Inflammatory macrophage (primary cell): ENCODE data around the gene PTGS2.
A peak's percentile ranks its signal among the peaks of the same experiment; 100 is the strongest.
"Not testable (repeated sequence)": the region's sequence is repeated elsewhere in the genome, so short reads cannot be mapped to it uniquely, and the experiment has no call there.

ENCODE experiments used
- DNase-seq, 2 donors: peaks; one replicate each; pipeline ENCODE4 v3.0.0-alpha.2; 2020 to 2022

The PTGS2 gene

DNA sequence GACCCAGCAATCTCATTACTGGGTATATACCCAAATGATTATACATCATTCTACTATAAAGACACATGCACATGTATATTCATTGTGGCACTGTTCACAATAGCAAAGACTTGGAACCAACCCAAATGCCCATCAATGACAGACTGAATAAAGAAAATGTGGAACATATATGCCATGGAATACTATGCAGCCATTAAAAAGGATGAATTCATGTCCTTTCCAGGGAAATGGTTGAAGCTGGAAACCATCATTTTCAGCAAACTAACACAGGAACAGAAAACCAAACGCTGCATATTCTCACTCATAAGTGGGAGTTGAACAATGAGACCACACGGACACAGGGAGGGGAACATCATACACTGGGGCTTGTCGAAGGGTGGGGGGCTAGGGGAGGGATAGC is 10.4 kb downstream of the PTGS2 start:
- not testable (repeated sequence) for DNase-seq

DNA sequence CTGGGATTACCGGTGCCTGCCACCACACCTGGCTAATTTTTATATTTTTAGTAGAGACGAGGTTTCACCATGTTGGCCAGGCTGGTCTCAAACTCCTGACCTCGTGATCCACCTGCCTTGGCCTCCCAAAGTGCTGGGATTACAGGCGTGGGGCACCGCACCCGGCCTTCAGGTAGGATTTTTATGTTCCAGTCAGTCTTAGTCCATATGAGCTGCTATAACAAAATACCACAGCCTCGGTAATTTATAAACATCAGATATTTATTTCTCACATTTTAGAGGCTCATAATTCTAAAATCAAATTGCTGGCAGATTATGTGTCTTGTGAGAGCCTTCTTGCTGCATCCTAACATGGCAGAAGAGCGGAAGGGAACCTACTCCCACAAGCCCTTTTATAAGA is 16.0 kb downstream of the PTGS2 start:
- not testable (repeated sequence) for DNase-seq

DNA sequence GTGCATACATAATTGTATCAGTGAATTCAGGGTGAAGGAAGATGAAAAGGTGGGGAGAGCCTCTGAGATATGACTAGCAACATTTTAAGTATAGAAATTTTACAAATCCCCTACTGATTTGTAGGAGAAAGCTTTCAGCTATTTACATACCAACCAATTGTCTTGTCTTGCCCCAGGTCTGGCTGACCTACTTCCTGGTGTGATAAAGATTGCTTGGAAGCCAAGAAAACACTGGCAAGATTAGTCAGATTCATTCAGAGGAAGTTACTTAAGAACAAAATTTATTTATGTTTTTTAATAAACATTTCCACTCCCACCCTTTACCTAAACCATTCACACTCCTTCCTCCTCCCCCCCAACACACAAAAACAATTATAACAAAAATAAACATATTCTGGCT is 17.5 kb downstream of the PTGS2 start:
- DNase-seq, result peak; percentile 32 to 38

DNA sequence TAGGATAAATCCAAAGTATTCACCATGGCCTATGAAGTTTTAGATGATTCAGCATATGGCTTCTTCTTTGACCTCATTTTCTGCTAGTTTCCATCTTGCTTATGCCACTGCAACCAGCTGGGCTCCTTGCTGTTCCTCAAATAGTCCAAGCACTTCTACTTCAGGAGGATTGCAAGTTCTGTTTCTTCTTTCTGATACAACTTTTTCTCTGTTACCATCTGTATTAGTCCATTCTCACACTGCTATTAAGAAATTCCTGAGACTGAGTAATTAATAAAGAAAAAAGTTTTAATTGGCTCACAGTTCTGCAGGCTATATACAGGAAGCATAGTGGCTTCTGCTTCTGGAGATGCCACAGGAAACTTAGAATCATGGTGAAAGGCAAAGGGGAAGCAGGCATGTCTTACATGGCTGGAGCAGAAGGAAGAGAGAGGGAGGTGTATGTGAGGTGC is 20.3 kb downstream of the PTGS2 start:
- peak; percentile 61 to 86 for DNase-seq

DNA sequence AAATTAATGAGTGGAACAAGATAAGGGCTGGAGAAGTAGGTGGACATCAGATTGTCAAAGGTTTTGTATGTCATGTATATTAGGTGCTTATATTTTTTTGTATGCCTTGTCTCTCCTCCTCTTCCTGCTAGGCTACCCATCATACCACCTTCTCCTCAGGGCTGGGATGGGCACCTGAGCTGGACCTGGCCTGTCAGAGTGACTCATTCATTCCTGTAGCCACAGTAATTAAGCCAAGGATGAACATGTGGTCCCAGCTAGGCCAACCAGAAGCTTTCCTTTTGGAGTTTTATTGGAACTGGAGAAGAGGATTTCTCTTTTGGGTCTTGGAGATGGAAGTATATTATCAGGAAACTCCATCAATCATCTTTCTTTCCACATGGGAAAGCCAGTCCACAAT is 21.2 kb downstream of the PTGS2 start:
- no peak for DNase-seq

DNA sequence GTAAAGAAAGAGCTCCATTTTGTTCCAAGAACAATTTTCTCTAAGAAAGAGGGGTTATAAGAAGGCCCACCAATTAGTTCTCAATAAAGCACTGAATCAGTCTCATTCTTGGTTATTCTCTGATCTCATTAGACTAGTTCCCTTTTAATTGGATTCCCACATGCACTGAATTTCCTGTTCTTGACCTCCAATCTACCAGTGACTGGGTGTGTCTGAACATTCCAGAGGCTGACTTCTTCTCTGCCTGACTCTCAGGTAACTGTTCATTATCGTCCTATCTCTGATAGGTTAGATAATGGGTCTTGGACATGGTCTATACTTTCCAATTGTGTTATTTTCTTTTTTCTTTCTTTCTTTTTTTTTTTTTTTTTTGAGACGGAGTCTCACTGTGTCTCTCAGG is 22.7 kb downstream of the PTGS2 start:
- DNase-seq, result peak in 1 of 2 donors; percentile 18

DNA sequence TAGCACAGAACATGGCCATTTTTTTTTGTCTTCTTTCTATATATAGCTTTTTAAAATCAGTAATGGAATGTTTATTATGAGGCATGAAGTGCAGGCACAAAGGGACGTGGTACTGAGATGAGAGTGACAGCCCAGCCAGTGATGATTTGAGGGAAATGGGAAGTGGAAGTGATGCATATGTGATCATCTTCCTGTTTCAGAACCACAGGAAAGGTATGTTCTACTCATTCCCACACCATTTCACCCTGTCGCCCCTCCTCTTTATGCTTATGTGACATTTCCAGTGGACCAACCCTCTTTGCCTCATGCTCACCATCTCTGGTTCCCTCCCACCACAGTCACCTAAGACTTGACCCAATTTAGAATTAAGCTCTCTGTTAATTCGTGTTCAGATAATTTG is 24.3 kb downstream of the PTGS2 start:
- DNase-seq, result peak; percentile 46 to 54

DNA sequence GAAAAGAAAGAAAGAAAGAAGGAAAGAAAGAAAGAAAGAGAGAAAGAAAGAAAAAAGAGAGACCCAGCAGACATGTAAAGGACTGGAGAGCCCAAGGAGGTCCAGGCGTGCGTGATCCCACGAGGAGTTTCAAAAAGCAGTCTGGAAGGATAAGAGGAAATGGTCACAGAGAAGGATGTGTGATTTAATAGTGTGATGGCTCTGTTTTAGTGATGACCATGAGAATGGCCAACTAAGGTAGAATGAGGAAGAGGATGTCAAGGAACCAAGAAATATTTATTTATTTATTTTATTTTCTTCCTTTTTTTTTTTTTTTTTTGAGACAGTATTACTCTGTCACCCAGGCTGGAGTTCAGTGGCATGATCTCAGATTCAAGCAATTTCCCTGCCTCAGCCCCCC is 25.5 kb downstream of the PTGS2 start:
- peak; percentile 16 to 59 for DNase-seq

DNA sequence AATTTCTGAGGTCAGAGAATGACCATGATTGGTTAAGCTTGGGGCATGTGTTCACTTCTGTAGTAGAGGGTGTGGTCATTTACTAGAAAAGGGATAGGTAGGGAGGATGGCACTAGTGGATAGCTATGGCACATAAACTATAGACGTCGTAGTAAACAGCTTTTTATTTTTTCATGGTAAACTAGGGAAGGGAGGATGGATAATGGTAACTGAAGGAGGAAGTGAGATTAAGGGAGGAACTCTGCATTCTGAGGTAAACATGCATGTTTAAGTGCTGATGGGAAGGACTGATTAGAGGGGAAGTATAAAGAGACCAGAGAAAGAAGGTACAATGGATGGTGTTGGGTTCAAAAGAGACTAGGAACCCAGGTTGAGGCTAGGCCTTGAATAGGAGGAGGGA is 26.9 kb downstream of the PTGS2 start:
- peak in 1 of 2 donors; percentile 24 for DNase-seq

DNA sequence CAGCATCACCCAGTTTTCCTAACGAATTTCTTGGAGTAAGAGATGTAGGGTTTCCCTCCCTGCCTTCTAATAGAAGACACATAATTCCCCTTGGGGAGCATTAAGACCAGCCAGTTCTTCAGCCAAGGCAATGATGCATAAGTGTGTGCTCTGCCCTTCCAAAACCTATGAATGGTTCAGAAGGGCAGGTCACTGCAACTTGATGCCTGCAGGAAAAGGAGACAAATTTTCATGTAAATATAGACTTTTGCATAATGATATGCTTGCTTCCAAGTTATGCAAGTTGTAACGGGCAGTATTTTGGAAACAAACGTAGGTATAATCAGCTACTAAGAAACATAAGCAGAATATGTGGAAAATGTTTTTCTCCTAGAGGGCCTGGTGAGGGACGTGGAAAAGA is 31.6 kb downstream of the PTGS2 start:
- DNase-seq, result no peak

DNA sequence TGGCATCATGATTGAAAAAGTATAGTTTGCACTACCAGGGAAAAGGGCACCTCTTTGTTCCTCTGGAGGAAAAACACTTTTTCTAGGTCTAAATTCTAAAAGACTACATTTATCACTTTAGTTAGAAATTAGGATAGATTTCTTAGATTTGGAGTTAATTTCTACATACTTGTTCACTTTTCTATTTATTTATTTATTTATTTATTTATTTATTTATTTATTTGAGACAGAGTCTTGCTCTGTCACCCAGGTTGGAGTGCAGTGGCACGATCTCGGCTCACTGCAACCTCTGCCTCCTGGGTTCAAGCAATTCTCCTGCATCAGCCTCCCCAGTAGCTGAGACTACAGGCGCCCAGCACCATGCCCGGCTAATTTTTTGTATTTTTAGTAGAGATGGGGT is 32.2 kb downstream of the PTGS2 start:
- not testable (repeated sequence) for DNase-seq

DNA sequence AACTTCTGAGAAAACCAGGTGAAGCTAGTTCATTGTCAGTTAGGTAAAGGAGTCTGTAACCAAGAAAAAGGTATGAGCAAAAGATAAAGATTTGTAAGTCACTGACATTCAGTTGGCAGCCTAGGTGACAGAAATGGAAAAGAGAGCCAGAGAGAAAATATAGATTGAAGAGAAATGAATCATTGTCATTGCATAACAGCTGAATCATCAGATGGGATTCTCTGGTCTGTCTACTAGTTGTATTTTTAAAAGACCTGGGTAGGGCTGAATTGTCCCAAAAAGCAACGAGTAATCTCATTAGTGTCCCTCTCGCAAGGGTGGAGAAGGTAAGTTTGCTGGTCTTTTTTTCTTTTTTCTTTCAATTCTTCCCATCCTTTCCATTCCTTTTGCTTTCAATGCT is 36.6 kb downstream of the PTGS2 start:
- peak in 1 of 2 donors; percentile 26 for DNase-seq

DNA sequence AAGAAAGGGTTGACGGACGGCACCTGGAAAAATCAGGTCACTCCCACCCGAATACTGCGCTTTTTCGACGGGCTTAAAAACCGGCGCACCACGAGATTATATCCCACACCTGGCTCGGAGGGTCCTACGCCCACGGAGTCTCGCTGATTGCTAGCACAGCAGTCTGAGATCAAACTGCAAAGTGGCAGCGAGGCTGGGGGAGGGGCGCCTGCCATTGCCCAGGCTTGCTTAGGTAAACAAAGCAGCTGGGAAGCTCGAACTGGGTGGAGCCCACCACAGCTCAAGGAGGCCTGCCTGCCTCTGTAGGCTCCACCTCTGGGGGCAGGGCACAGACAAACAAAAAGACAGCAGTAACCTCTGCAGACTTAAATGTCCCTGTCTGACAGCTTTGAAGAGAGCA is 42.7 kb downstream of the PTGS2 start:
- not testable (repeated sequence) for DNase-seq

DNA sequence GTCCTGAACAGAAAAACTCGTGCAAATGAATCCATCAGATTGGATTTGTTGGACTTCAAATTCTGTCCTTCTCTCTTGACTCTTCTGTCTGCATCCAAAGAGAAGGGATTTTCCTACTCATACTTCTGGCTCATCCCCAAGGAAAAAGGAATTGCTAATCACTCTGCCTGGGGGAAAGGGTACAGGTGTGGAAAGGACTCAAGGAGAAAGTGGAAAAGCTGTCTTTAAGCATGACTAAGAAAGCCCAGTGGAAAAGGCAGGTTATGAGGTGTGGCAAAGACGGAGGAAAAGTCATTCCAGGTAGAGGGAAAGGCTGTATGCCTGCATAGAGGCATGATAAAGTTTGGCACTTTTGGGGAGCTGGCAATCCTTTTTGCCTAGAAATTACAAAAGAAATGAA is 43.4 kb downstream of the PTGS2 start:
- DNase-seq, result no peak

DNA sequence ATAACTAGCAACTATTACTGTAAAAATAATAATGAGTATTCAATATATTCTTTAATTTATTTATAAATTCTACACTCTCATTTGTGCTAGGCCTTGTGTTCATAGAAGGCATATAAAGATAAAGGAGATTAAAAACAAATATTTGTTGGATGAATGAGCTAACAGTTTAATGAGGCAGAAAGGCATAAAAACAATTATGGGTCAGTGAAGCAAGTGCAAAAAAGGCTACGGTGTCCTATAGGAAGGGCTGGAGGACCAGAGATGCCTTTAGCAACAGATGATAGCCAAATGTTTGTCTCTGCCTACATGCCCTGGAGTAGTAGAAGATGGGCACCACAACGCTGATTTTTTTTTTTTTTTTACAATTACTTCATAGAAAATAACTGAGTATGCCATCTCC is 45.7 kb downstream of the PTGS2 start:
- no peak for DNase-seq

DNA sequence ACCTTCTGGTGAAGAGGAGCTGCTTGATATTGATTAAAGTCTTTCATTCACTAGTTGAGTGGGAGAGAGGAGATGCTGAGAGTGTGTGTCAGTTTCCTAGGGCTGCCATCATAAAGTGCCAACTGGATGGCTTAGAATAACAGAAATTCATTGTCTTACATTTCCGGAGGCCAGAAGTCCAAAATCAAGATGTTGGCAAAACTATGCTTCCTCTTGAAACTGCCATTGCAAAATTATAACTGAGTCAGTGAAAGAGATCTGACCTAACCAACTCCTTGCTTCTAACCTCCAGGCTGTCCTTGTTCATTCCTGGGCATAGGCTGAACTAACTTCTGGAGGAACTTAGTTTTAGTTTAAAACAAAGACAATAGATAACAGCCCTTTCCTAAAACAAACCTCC is 47.1 kb downstream of the PTGS2 start:
- DNase-seq, result peak; percentile 59 to 71

DNA sequence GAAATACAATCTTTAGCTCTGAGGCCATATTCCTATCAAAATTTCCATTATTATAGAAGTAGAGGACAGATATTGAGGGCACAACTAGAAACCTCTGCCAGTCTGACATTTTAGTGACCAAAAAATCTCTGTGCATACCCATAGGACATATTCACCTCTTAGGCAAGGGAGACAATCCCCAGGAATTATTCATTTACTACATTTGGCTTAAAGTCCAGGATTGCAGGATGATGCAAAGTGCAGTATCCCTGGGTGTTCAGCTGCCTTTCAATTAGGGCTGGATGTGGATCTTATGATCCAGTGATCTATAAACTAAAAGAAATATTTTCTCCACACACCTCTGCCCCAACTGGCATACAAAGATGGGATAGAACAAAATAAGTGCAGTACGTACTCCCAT is 50.9 kb downstream of the PTGS2 start:
- no peak for DNase-seq

DNA sequence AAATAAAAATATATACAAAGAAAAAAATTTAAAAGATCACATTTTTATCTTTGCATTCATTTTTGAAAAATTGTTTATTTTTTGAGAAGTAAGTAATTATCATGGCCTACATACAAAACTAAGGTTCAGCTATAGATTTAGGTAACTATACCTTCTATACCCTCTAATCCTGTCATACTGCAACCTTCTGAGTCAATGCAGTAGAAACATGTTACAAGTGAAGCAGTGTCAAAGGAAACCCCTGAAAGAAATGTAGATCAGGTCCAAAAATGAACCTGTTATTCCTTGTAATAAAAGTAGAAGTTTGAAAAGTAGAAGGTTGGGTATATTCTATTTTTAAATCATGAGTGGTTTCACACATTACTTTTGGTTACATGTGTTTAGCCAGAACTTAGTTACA is 51.3 kb downstream of the PTGS2 start:
- no peak for DNase-seq

DNA sequence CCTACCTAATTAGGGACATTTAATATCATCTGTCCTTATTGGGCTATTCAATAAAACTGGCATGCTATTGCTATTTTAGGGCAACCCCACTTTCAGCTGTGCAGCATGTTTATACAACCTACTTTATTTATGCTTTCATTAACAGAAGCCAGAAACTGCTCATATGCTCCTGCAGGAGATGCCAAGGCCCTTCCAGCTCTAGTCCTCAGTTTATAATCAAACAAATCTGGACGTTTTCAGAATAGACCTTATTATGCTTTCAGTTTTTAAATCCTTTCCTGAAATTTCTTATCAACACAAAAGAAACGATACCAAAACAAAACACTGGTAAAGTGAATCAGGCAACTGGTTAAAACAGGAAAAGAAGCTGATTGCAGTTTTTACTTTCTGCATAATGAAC is 53.2 kb downstream of the PTGS2 start:
- no peak for DNase-seq

DNA sequence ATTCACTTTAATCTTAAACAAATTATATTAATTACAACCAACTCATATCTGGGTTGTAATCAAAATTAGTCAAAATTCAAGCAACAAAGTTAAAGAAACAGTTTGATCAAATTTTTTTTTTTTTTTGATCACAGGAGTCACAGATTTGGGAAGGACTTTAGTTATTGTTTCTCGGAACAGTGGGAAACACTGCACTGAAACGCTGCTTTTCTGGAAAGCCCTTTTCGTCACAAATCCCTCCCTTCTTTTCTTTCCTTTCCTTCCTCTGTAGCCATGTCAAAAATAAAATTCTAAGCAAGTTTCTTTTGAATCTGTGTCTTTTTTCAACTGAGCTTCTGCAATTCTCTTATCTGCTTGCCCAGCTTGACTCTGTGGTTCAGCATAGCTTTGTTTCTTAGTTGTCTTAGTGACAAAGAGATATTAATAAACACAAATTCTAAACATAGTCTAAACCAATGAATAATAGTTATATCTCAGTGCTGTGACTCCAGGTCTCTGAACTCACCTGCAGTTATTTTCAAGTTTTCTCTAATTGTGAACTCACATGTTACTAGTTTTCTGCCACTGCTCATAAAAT is 53.8 kb downstream of the PTGS2 start:
- no peak for DNase-seq

DNA sequence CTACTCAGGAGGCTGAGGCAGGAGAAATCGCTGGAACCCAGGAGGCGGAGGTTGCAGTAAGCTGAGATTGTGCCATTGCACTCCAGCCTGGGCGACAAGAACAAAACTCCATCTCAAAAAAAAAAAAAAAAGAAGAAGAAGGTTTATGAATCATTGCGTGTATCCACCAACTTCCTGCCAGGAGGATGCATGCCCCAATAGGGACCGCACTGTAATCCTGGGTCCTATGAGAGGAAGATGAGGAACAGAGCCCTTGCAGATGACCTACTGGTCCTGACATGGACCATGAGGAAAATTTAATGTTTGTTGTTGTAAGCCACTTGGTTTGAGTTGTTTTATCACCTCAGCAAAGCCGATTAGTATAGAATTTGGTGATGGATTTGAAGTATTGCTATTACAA is 56.7 kb downstream of the PTGS2 start:
- peak; percentile 77 to 86 for DNase-seq
